ENCODE measurements around the gene LANCL2.

- TF ChIP-seq CBX5 (IDR thresholded peaks at IDR 0.05; ENCODE audit: borderline replicate concordance, low read depth) (no peak), FOXP1 (CRISPR knock-in tag; IDR thresholded peaks at IDR 0.05) (no peak), NFATC3 (IDR thresholded peaks at IDR 0.05) (no peak), ZNF609 (CRISPR knock-in tag; IDR thresholded peaks at IDR 0.05; ENCODE audit: borderline replicate concordance) (no peak), TAF1 (IDR thresholded peaks at IDR 0.05; ENCODE audit: control insufficient read depth, extremely low read depth, insufficient read depth, low read length, severe bottlenecking) (no peak), FOS (IDR thresholded peaks at IDR 0.05; ENCODE audit: extremely low read depth, insufficient read length) (no peak), ZNF551 (CRISPR knock-in tag; IDR thresholded peaks at IDR 0.05) (no peak), POLR2AphosphoS2 (IDR thresholded peaks at IDR 0.05; ENCODE audit: low read length) (no peak), KAT7 (CRISPR knock-in tag; IDR thresholded peaks at IDR 0.05; ENCODE audit: borderline replicate concordance) (no peak), SMAD4 (CRISPR knock-in tag; conservative IDR thresholded peaks at IDR 0.05) (no peak), ZNF76 (CRISPR knock-in tag; IDR thresholded peaks at IDR 0.05; ENCODE audit: borderline replicate concordance) (no peak), PHF20 (IDR thresholded peaks at IDR 0.05; ENCODE audit: partially characterized antibody) (no peak)
- TF ChIP-seq, protein P1, sequence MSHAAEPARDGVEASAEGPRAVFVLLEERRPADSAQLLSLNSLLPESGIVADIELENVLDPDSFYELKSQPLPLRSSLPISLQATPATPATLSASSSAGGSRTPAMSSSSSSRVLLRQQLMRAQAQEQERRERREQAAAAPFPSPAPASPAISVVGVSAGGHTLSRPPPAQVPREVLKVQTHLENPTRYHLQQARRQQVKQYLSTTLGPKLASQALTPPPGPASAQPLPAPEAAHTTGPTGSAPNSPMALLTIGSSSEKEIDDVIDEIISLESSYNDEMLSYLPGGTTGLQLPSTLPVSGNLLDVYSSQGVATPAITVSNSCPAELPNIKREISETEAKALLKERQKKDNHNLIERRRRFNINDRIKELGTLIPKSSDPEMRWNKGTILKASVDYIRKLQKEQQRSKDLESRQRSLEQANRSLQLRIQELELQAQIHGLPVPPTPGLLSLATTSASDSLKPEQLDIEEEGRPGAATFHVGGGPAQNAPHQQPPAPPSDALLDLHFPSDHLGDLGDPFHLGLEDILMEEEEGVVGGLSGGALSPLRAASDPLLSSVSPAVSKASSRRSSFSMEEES (CRISPR knock-in tag; IDR thresholded peaks at IDR 0.05): no peak
Measured at GRCh38 chr7:55437375-55437774, 72.2 kb downstream of the LANCL2 start.
